RWPE2 (cell line): ENCODE data around the gene LMX1A.
A peak's percentile ranks its signal among the peaks of the same experiment; 100 is the strongest.

Experiments
- ATAC-seq: fragments of 200-7000 bp; cut with Tn5 transposase; 3 replicates; pipeline ENCODE4 v1.9.1; 2021; ENCODE audit warnings: low read depth
- DNase-seq: peaks from one replicate; pipeline ENCODE4 v3.0.0-alpha.2; 2020; ENCODE audit warnings: low spot score
- H3K27ac ChIP-seq: fragments of 450-650 bp; 2 replicates; pipeline ENCODE4 v1.5.1; 2017; ENCODE audit warnings: mild to moderate bottlenecking; ENCODE audit not compliant: poor library complexity, severe bottlenecking
- H3K27me3 ChIP-seq: fragments of 250-450 bp; sonication (Bioruptor Pico); 2 replicates; pipeline ENCODE4 v1.5.1; 2021; ENCODE audit warnings: mild to moderate bottlenecking, moderate library complexity; ENCODE audit not compliant: insufficient read depth, poor library complexity, severe bottlenecking
- H3K36me3 ChIP-seq: fragments of 250-450 bp; sonication (Bioruptor Pico); 2 replicates; pipeline ENCODE4 v1.5.1; 2020; ENCODE audit warnings: low read depth, mild to moderate bottlenecking, moderate library complexity
- H3K4me1 ChIP-seq: fragments of 250-450 bp; sonication (Bioruptor Pico); 2 replicates; pipeline ENCODE4 v1.5.1; 2021; ENCODE audit warnings: mild to moderate bottlenecking, moderate library complexity; ENCODE audit not compliant: insufficient read depth, poor library complexity, severe bottlenecking
- H3K4me3 ChIP-seq: fragments of 250-450 bp; sonication (Bioruptor Pico); 2 replicates; pipeline ENCODE4 v1.5.1; 2021; ENCODE audit warnings: mild to moderate bottlenecking, moderate library complexity; ENCODE audit not compliant: severe bottlenecking
- H3K9me3 ChIP-seq: fragments of 250-450 bp; sonication (Bioruptor Pico); 2 replicates; pipeline ENCODE4 v1.5.1; 2021; ENCODE audit warnings: mild to moderate bottlenecking, moderate library complexity; ENCODE audit not compliant: severe bottlenecking
- TF ChIP-seq, protein P1 (sequence below): fragments of 450-650 bp; IDR thresholded peaks from one replicate; pipeline ENCODE4 v1.5.1; 2017; ENCODE audit warnings: mild to moderate bottlenecking, moderate library complexity; ENCODE audit not compliant: poor library complexity, severe bottlenecking

LMX1A gene

DNA sequence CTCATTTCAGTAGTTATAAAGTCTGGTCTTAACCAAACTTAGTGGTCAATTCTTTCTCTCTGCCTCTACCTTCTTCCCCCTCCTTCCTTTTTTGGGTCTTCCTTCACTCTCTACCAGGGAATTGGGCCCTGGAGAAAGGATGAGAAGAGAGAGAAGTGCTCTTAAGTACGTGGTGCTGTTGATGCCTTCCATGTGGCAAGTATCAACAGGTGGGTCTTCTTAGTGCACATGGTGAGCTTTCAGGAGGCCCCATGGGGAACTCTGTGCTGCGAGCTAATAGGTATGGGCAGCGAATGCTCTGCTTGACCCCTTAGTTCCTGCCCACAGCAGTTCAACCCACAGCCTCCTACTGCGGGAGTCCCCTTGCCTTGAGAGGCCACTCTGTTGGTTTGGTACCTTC, 39.4 kb upstream of the LMX1A start:
- no peak for DNase-seq
- H3K27ac ChIP-seq = no peak overlapping the region
- no peaks in the 10 kb centered on the region for H3K36me3 ChIP-seq
- no peak for ATAC-seq
- H3K27me3 ChIP-seq = peaks cover 2% of the 10 kb centered on the region
- H3K9me3 ChIP-seq = no peaks in the 10 kb centered on the region
- H3K4me3 ChIP-seq = no peak overlapping the region
- TF ChIP-seq, protein P1, sequence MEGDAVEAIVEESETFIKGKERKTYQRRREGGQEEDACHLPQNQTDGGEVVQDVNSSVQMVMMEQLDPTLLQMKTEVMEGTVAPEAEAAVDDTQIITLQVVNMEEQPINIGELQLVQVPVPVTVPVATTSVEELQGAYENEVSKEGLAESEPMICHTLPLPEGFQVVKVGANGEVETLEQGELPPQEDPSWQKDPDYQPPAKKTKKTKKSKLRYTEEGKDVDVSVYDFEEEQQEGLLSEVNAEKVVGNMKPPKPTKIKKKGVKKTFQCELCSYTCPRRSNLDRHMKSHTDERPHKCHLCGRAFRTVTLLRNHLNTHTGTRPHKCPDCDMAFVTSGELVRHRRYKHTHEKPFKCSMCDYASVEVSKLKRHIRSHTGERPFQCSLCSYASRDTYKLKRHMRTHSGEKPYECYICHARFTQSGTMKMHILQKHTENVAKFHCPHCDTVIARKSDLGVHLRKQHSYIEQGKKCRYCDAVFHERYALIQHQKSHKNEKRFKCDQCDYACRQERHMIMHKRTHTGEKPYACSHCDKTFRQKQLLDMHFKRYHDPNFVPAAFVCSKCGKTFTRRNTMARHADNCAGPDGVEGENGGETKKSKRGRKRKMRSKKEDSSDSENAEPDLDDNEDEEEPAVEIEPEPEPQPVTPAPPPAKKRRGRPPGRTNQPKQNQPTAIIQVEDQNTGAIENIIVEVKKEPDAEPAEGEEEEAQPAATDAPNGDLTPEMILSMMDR = no peak
- no peaks in the 10 kb centered on the region for H3K4me1 ChIP-seq

DNA sequence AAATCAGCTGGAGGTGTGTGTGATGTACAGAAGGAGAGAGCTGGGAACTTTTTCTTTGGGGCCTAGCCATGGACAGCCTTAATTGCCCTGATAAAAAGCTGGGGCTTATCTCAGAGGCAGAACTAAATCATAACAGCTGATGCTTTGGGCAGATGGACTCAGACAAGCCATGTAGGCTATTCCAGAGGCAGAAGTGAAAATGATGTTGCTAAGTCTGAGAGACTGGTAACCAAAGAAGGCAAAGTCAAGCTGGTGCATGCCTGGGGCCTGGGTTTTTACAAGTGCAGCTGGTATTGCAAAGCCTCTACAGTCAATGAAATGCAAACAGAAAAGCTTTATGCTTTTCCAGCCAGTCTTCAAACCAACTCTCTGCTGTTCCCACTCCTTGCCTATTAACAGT, 39.0 kb upstream of the LMX1A start:
- peaks cover 2% of the 10 kb centered on the region for H3K27me3 ChIP-seq
- DNase-seq (no peak), ATAC-seq (0 out of 3 replicates have a peak, but pooled peaks have one; percentile 24)
- no peaks in the 10 kb centered on the region for H3K4me1 ChIP-seq
- no peak overlapping the region for H3K27ac ChIP-seq
- TF ChIP-seq, protein P1 = no peak
- H3K9me3 ChIP-seq = no peaks in the 10 kb centered on the region
- H3K36me3 ChIP-seq = no peaks in the 10 kb centered on the region
- no peak overlapping the region for H3K4me3 ChIP-seq

DNA sequence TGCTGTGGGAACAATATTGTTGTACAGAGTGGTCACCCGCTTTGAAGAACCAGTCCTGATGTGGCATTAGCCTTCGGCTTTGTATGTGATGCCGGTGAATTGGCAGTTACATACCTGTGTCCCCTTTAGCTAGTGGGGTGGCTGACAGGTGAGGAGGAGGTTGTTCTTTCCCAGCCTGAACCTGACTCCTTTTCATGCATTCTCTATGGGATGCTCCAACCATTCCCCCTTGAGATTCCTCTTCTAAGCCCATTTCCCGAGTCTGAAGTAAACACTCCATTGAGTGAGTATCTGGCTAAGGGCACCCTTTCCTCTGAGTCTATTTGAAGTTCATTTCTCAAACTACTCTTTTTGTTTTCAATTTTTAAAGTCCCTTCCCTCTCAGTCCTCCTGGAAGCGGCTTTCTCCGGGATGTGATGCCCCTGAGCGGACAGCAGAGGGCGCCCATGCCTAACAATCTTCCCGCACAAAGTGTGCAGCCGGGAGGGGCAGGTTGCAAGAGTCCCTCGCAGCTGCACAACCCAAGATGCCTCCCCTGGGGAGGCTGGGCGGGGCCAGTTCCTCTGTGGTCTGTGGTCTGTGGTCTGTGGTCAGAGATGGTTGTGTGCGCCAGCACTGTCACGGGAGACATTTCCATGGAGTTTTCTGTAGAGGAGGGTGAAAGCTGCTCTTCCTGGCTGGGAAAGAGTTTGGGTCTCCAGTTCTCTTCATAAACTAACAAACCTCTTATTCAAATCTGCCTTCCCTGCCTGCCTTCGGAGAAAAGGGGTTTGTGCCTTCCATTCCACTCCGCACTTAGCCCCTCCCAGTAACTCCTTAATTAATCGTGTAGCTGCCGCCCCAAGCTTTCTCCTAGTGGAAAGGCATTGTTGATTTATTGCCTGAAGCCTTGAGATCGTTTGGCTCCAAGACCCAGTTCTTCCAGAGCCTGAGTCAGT, 36.4 kb upstream of the LMX1A start:
- peaks cover 7% of the 10 kb centered on the region for H3K27me3 ChIP-seq
- no peak overlapping the region for H3K27ac ChIP-seq
- H3K4me3 ChIP-seq = no peak overlapping the region
- ATAC-seq (peak; percentile 86), DNase-seq (peak; percentile 72)
- no peaks in the 10 kb centered on the region for H3K4me1 ChIP-seq
- H3K36me3 ChIP-seq = no peaks in the 10 kb centered on the region
- TF ChIP-seq, protein P1 = peak; percentile 92
- H3K9me3 ChIP-seq = no peaks in the 10 kb centered on the region

DNA sequence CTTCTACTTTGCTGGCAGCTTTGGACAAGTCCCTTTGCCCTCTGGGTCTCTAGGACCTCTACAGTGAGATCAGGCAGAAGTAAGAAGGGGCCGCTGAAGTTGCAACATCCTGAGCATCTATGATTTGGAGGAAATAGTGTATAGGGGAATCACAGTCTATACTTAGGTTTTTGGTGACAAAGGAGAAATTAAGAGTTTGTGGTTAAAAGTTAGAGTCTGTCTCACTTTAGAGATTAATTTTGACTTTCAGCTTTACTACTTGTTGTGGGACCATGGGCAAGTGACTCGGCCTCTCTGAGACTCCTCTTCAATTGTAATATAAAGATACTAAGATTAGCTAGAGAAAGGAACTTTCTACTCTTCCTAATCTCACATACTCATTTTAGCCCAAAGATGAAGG, 33.1 kb upstream of the LMX1A start:
- TF ChIP-seq, protein P1 = no peak
- no peak for ATAC-seq
- peaks cover 5% of the 10 kb centered on the region for H3K27me3 ChIP-seq

DNA sequence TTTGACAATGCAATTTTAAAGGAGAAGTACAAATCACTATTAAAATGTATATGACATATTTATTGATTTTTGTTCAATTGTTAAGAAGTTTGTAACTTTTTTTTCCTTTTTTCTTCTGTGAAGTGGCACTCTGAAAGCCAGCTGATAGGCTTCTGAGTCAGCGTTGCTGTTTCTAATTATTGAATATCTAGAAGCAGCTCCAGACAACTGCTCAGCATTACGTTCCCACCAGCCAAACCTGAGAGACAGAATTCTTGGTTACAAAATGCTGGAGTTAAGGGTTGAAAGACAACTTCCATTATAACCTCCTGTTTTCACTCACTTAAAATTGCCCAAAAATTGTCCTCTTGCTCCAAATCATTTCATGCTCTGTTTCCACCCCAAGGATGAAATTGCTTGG, 31.4 kb upstream of the LMX1A start:
- DNase-seq (no peak), ATAC-seq (no peak)
- Histone ChIP-seq H3K27ac (no peak overlapping the region), H3K4me1 (no peaks in the 10 kb centered on the region), H3K36me3 (no peaks in the 10 kb centered on the region), H3K27me3 (peaks cover 5% of the 10 kb centered on the region), H3K4me3 (no peak overlapping the region), H3K9me3 (no peaks in the 10 kb centered on the region)
- TF ChIP-seq, protein P1 = no peak

More for the DNA sequence above, 33.1 kb upstream of the LMX1A start:
- H3K27ac ChIP-seq = no peak overlapping the region
- H3K9me3 ChIP-seq = no peaks in the 10 kb centered on the region
- no peaks in the 10 kb centered on the region for H3K36me3 ChIP-seq
- no peak overlapping the region for H3K4me3 ChIP-seq
- H3K4me1 ChIP-seq = no peaks in the 10 kb centered on the region
- DNase-seq = no peak
